K562 (cell line): ENCODE data around the gene ROBO2. TPM values are rescaled to one million over a fixed set of nuclear protein-coding genes. Genes with fewer than 3 reads are reported as not detected.

Experiments used
- CBFA2T2 ChIP-seq: fragments of 450-650 bp; conservative IDR thresholded peaks from 2 replicates; pipeline ENCODE4 v1.6.1; 2017; ENCODE audit warnings: mild to moderate bottlenecking
- ETV5 ChIP-seq: sonication (generic); formaldehyde crosslinking; IDR thresholded peaks from 2 replicates; pipeline ENCODE4 v1.4.0; 2020; ENCODE audit warnings: low read depth, mild to moderate bottlenecking, missing genetic modification reagents
- FUS ChIP-seq: fragments of 200-400 bp; formaldehyde crosslinking; optimal IDR thresholded peaks from 2 replicates; pipeline ENCODE3; 2017; ENCODE audit warnings: low read depth, low read length
- KLF1 ChIP-seq: fragments of 450-650 bp; IDR thresholded peaks from 2 replicates; pipeline ENCODE4 v1.6.1; 2016; ENCODE audit warnings: missing genetic modification characterization, missing compliant biosample characterization
- polyA plus RNA-seq, 8 experiments: library from polyadenylated mRNA; depleted of rRNA in 4 of 8; stranded (reverse) in 5 of 8; unstranded in 3 of 8; fragments of >200 nt; fragmentation: Nextera tagmentation in 2 of 8; fragmentation: Illumina TruSeq in 1 of 8; extraction: Ambion mirVana in 2 of 8; extraction: Trizol in 1 of 8; gene quantifications; 2 replicates each; pipeline versions ENCODE4 v1.2.1 to v1.2.3, GENCODE V29; 2011 to 2014; ENCODE audit warnings: inconsistent platforms in 1 of 8, missing spikeins in 1 of 8
- total RNA-seq, 7 experiments: library from RNA; depleted of rRNA in 6 of 7; stranded (reverse); fragments of >200 nt in 6 of 7; fragmentation: Illumina TruSeq in 2 of 7; extraction: Trizol in 2 of 7; gene quantifications; 2 replicates each; pipeline versions ENCODE4 v1.2.1 to v1.2.3, GENCODE V29; 2011 to 2021; ENCODE audit warnings: low replicate concordance in 1 of 7
- TF ChIP-seq, protein P1 (sequence below): fragments of 450-650 bp; IDR thresholded peaks from 2 replicates; pipeline ENCODE4 v1.6.1; 2016; ENCODE audit warnings: low read depth

The ROBO2 gene
- total and polyA plus RNA-seq, 9 of the 15 experiments (the other 6 are each of a cell fraction or from before 2014, with no cell fraction given), result 0.84 to 3.0 (median 1.7) TPM

DNA sequence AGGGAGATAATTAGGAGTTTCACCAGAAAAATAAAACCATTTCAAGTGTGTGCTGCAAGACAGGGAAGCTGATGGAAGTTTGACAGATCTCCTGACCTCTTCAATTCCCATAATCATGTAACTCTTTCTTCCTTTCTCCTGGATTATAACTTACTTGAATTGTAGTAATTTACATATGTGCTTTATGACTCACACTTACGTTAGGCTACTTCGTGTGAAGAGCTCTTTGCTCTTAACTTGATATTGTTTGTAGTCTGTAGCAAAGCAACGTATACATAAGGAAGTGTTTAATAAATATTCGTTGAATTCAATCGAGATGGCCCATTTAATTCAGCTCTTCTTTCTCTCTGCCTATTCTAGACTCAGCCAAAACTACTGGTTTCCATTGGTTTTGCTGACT, 23.5 kb downstream of the ROBO2 start (continued):
- TF ChIP-seq ETV5 (CRISPR knock-in tag), result no peak
- TF ChIP-seq KLF1, result no peak
- no peak for TF ChIP-seq CBFA2T2
- TF ChIP-seq FUS, result no peak
- TF ChIP-seq, protein P1, sequence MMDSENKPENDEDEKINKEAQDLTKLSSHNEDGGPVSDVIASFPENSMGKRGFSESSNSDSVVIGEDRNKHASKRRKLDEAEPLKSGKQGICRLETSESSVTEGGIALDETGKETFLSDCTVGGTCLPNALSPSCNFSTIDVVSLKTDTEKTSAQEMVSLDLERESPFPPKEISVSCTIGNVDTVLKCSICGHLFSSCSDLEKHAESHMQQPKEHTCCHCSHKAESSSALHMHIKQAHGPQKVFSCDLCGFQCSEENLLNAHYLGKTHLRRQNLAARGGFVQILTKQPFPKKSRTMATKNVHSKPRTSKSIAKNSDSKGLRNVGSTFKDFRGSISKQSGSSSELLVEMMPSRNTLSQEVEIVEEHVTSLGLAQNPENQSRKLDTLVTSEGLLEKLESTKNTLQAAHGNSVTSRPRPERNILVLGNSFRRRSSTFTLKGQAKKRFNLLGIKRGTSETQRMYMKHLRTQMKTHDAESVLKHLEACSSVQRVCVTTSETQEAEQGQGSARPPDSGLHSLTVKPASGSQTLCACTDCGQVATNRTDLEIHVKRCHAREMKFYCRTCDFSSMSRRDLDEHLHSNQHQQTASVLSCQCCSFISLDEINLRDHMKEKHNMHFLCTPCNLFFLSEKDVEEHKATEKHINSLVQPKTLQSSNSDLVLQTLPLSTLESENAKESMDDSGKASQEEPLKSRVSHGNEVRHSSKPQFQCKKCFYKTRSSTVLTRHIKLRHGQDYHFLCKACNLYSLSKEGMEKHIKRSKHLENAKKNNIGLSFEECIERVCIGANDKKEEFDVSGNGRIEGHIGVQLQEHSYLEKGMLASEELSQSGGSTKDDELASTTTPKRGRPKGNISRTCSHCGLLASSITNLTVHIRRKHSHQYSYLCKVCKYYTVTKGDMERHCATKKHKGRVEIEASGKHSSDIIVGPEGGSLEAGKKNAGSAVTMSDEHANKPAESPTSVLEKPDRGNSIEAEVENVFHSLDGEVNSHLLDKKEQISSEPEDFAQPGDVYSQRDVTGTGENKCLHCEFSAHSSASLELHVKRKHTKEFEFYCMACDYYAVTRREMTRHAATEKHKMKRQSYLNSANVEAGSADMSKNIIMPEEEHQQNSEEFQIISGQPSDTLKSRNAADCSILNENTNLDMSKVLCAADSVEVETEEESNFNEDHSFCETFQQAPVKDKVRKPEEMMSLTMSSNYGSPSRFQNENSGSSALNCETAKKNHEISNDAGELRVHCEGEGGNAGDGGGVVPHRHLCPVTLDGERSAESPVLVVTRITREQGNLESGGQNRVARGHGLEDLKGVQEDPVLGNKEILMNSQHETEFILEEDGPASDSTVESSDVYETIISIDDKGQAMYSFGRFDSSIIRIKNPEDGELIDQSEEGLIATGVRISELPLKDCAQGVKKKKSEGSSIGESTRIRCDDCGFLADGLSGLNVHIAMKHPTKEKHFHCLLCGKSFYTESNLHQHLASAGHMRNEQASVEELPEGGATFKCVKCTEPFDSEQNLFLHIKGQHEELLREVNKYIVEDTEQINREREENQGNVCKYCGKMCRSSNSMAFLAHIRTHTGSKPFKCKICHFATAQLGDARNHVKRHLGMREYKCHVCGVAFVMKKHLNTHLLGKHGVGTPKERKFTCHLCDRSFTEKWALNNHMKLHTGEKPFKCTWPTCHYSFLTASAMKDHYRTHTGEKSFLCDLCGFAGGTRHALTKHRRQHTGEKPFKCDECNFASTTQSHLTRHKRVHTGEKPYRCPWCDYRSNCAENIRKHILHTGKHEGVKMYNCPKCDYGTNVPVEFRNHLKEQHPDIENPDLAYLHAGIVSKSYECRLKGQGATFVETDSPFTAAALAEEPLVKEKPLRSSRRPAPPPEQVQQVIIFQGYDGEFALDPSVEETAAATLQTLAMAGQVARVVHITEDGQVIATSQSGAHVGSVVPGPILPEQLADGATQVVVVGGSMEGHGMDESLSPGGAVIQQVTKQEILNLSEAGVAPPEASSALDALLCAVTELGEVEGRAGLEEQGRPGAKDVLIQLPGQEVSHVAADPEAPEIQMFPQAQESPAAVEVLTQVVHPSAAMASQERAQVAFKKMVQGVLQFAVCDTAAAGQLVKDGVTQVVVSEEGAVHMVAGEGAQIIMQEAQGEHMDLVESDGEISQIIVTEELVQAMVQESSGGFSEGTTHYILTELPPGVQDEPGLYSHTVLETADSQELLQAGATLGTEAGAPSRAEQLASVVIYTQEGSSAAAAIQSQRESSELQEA, result no peak
